ENCODE measurements around the gene IFNA21. TPM values are rescaled to one million over a fixed set of nuclear protein-coding genes. Genes with fewer than 3 reads are reported as not detected.

IFNA21 gene
- total RNA-seq, 1 experiment from 2014 or later: not detected

GRCh38 chr9:21121595-21122251 lies 44.7 kb downstream of the IFNA21 start:
- ChIA-PET POLR2A (ENCODE audit: unreplicated experiment) (no interaction called here), CTCF (no interaction called here)
- no peak for TF ChIP-seq CTCF (conservative IDR thresholded peaks at IDR 0.05)
- TF ChIP-seq EZH2 (IDR thresholded peaks at IDR 0.05; ENCODE audit: low read depth): no peak
- no peak overlapping the region for H3K4me2 ChIP-seq
- no peak overlapping the region for H3K27ac ChIP-seq
- H2AFZ ChIP-seq: no peak overlapping the region
- no peaks in the 10 kb centered on the region for H3K36me3 ChIP-seq (ENCODE audit: low read depth)
- intact Hi-C loops (cut with micrococcal nuclease; ENCODE audit: unreplicated experiment): no loop called here
- H3K4me1 ChIP-seq (replicated peaks; ENCODE audit: insufficient read depth): no peaks in the 10 kb centered on the region
- H3F3A ChIP-seq (ENCODE audit: insufficient read depth, low read depth): no peaks in the 10 kb centered on the region
- no peaks in the 10 kb centered on the region for H3K9me3 ChIP-seq (ENCODE audit: insufficient read depth, low read depth)
- H3K9me2 ChIP-seq (ENCODE audit: insufficient read depth): no peaks in the 10 kb centered on the region
- no peaks in the 10 kb centered on the region for H3K27me3 ChIP-seq (ENCODE audit: insufficient read depth, low read depth)
- no peak overlapping the region for H3K4me3 ChIP-seq
- BruUV-seq (replicated peaks): no TSS peak
- no peaks in the 10 kb centered on the region for H3K79me2 ChIP-seq (ENCODE audit: low read depth)
- DNase-seq: no peak
- no peaks in the 10 kb centered on the region for H4K20me1 ChIP-seq (ENCODE audit: insufficient read depth)

- ChIA-PET CTCF (no interaction called here), POLR2A (ENCODE audit: unreplicated experiment) (no interaction called here)
- no peaks in the 10 kb centered on the region for H3K9me2 ChIP-seq (ENCODE audit: insufficient read depth)
- H2AFZ ChIP-seq: no peak overlapping the region
- no peak for TF ChIP-seq CTCF (conservative IDR thresholded peaks at IDR 0.05)
- no peak for TF ChIP-seq EZH2 (IDR thresholded peaks at IDR 0.05; ENCODE audit: low read depth)
- intact Hi-C loops (cut with micrococcal nuclease; ENCODE audit: unreplicated experiment): no loop called here
- no peak for DNase-seq
- H3K4me3 ChIP-seq: no peak overlapping the region
- H3K79me2 ChIP-seq (ENCODE audit: low read depth): no peaks in the 10 kb centered on the region
- no peaks in the 10 kb centered on the region for H3F3A ChIP-seq (ENCODE audit: insufficient read depth, low read depth)
- no peak overlapping the region for H3K4me2 ChIP-seq
- H3K27ac ChIP-seq: no peak overlapping the region
- no peaks in the 10 kb centered on the region for H3K4me1 ChIP-seq (replicated peaks; ENCODE audit: insufficient read depth)
- H3K36me3 ChIP-seq (ENCODE audit: low read depth): no peaks in the 10 kb centered on the region
- no peaks in the 10 kb centered on the region for H3K9me3 ChIP-seq (ENCODE audit: insufficient read depth, low read depth)
- no TSS peak for BruUV-seq (replicated peaks)
- H4K20me1 ChIP-seq (ENCODE audit: insufficient read depth): no peaks in the 10 kb centered on the region
- no peaks in the 10 kb centered on the region for H3K27me3 ChIP-seq (ENCODE audit: insufficient read depth, low read depth)
These were observed 45.4 kb downstream of the IFNA21 start for GRCh38 chr9:21121079-21121478.

- ChIA-PET POLR2A (ENCODE audit: unreplicated experiment) (no interaction called here), CTCF (no interaction called here)
- intact Hi-C loops (cut with micrococcal nuclease; ENCODE audit: unreplicated experiment): no loop called here
- H3K36me3 ChIP-seq (ENCODE audit: low read depth): no peaks in the 10 kb centered on the region
- H3F3A ChIP-seq (ENCODE audit: insufficient read depth, low read depth): no peaks in the 10 kb centered on the region
- H3K9me2 ChIP-seq (ENCODE audit: insufficient read depth): no peaks in the 10 kb centered on the region
- H4K20me1 ChIP-seq (ENCODE audit: insufficient read depth): no peaks in the 10 kb centered on the region
- H3K27me3 ChIP-seq (ENCODE audit: insufficient read depth, low read depth): no peaks in the 10 kb centered on the region
- no peak overlapping the region for H2AFZ ChIP-seq
- H3K4me3 ChIP-seq: no peak overlapping the region
- H3K79me2 ChIP-seq (ENCODE audit: low read depth): no peaks in the 10 kb centered on the region
- TF ChIP-seq EZH2 (IDR thresholded peaks at IDR 0.05; ENCODE audit: low read depth) (no peak), CTCF (conservative IDR thresholded peaks at IDR 0.05) (no peak)
- H3K9me3 ChIP-seq (ENCODE audit: insufficient read depth, low read depth): no peaks in the 10 kb centered on the region
- no peak for DNase-seq
- no peak overlapping the region for H3K4me2 ChIP-seq
- BruUV-seq (replicated peaks): no TSS peak
- H3K4me1 ChIP-seq (replicated peaks; ENCODE audit: insufficient read depth): no peaks in the 10 kb centered on the region
- H3K27ac ChIP-seq: no peak overlapping the region
These were observed 47.2 kb downstream of the IFNA21 start for GRCh38 chr9:21119093-21119770.

Other genes with a start within 250 kb of the IFNA21 start
- gene HACD4, start 135.0 kb downstream of the IFNA21 start, total RNA-seq (2021): 2.4 and 4.5 TPM in 2 replicates
- gene IFNB1, start 88.7 kb downstream of the IFNA21 start, total RNA-seq (2021): not detected in 2 replicates
- gene IFNW1, start 24.8 kb downstream of the IFNA21 start, total RNA-seq (2021): not detected in 2 replicates
- gene IFNA4, start 20.9 kb upstream of the IFNA21 start, total RNA-seq (2021): not detected in 2 replicates
- not detected in 2 replicates for gene IFNA7, start 35.5 kb upstream of the IFNA21 start, total RNA-seq (2021)
- not detected in 2 replicates for gene IFNA10, start 40.5 kb upstream of the IFNA21 start, total RNA-seq (2021)
- gene IFNA16, start 50.7 kb upstream of the IFNA21 start, total RNA-seq (2021): not detected in 2 replicates
- not detected in 2 replicates for gene IFNA17, start 61.6 kb upstream of the IFNA21 start, total RNA-seq (2021)
- gene IFNA14, start 73.3 kb upstream of the IFNA21 start, total RNA-seq (2021): not detected in 2 replicates
- gene IFNA5, start 138.7 kb upstream of the IFNA21 start, total RNA-seq (2021): not detected in 2 replicates
- gene KLHL9, start 168.7 kb upstream of the IFNA21 start, total RNA-seq (2021): 9.1 and 10.5 TPM in 2 replicates
- gene IFNA6, start 184.2 kb upstream of the IFNA21 start, total RNA-seq (2021): not detected in 2 replicates
- gene IFNA13, start 201.4 kb upstream of the IFNA21 start, total RNA-seq (2021): not detected in 2 replicates
- not detected in 2 replicates for gene IFNA2, start 218.7 kb upstream of the IFNA21 start, total RNA-seq (2021)
- gene IFNA8, start 242.5 kb upstream of the IFNA21 start, total RNA-seq (2021): not detected in 2 replicates